GM18868 (cell line): ENCODE data around the gene ZNRF1.
"Not testable (repeated sequence)": the region's sequence is repeated elsewhere in the genome, so short reads cannot be mapped to it uniquely, and the experiment has no call there.

ENCODE experiments used
- ATAC-seq: cut with Tn5 transposase; IDR thresholded peaks from one replicate; pipeline ENCODE4 v1.9.1; 2021; ENCODE audit warnings: mild to moderate bottlenecking, moderate library complexity; ENCODE audit not compliant: unreplicated experiment

ZNRF1 gene

GRCh38 chr16:75000481-75001081 lies 1.8 kb downstream of the ZNRF1 start:
- ATAC-seq = no peak

GRCh38 chr16:75002474-75002873 lies 3.6 kb downstream of the ZNRF1 start:
- ATAC-seq = no peak

- no peak for ATAC-seq
Observed at GRCh38 chr16:75003931-75004330, 5.1 kb downstream of the ZNRF1 start.

DNA sequence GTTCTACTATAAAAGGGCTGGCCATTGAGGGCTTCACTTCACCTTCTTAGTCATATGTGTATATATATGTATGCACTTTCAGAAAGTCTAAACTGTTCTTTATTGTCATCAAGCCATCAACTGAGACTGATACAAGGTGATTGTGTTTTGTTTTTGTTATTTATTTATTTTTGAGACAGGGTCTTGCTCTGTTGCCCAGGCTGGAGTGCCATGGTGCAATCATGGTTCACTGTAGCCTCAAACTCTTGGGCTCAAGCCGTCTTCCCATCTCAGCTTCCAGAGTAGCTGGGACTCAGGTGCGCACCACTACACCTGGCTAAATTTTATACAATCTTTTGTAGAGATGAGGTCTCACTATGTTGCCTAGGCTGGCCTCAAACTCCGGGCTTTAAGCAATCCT lies 5.6 kb downstream of the ZNRF1 start:
- ATAC-seq = no peak

- no peak for ATAC-seq
Observed at GRCh38 chr16:75005697-75006096, 6.9 kb downstream of the ZNRF1 start.

DNA sequence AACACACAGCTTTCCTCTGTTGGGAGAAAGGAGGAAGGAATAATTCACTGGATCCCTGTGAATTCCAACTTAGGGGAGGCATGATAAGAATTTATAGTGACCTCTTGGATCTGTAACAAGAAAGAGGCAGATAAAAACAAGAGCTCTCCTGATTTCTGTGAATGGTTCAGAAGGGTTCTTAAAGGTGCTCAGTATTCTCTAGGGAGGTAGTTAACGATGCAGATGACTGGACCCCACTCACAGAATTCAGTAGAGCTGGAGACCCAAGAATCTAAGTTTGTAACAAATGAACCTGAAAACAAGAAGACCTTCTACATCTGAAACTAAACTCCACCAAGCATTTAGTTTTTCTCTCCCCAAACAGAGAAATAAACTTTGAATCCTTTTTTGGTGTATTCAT lies 8.6 kb downstream of the ZNRF1 start:
- peak; percentile 49 for ATAC-seq

GRCh38 chr16:75010427-75010826 lies 11.6 kb downstream of the ZNRF1 start:
- no peak for ATAC-seq

DNA sequence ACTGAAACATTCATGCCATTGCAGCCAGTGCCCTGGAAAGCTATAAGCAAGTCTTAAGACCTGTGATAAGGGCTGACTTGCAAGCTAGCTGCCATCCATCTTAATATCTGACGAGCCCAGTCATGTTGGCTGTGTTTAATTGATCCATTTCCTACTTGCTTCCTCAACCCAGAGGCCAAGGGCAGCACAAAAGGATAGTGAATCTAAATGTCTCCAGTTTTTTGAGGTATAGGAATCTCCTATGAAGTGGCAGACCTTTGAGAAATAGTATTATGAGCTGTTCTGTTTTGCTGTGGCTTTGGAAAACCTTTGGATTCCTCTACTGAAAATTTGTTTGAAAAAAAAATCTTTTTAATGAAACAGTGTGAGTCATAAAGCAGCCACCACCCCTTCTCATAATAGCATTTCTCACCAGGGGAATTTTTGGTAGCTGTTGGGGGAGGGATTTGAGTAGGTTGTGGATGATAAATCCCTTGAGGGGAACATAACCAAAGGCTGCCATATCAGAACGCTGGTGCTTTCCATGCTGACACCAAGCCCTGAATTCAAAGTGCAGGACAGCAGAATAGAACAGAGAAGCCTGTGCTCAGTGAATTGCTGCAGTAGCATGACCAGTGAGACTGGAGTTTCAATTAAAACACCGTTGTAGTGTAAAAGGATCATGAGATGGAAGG lies 12.9 kb downstream of the ZNRF1 start:
- ATAC-seq = peak; percentile 62

DNA sequence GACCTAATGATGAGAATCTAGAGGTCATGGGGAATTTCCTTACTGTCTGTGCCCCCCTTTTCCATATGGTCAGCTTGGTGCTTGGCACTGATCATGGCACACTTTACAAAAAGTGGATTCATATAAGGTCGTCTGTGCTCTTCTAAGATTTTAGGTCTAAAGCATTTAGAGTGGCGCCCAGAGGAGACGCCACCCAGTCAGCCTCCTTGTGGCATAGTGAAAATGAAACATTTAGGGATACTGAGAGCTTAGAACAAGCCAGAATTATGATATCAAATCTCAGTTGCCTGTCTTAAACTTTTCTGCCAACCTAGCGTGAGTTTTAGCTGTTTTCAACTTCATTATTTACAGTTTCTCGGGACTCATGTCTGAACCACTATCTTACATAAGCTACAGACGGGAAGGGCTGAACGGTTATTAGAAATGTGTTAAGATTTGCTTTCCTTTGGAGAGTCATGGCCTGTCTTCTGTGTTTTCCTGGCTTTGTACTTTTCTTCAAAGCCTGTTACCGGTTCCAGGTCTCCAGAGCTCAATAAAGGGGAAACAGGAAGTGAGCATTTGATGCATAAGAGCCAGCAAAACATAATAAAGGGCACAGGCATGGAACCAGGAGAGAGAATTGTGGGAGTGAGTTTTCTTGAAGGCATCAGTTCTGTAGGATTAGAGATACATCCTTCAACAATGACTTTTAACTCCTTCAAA lies 13.7 kb downstream of the ZNRF1 start:
- peak; percentile 12 for ATAC-seq

GRCh38 chr16:75013123-75013522 lies 14.3 kb downstream of the ZNRF1 start:
- not testable (repeated sequence) for ATAC-seq

- ATAC-seq = no peak
Observed at GRCh38 chr16:75014318-75014717, 15.5 kb downstream of the ZNRF1 start.

DNA sequence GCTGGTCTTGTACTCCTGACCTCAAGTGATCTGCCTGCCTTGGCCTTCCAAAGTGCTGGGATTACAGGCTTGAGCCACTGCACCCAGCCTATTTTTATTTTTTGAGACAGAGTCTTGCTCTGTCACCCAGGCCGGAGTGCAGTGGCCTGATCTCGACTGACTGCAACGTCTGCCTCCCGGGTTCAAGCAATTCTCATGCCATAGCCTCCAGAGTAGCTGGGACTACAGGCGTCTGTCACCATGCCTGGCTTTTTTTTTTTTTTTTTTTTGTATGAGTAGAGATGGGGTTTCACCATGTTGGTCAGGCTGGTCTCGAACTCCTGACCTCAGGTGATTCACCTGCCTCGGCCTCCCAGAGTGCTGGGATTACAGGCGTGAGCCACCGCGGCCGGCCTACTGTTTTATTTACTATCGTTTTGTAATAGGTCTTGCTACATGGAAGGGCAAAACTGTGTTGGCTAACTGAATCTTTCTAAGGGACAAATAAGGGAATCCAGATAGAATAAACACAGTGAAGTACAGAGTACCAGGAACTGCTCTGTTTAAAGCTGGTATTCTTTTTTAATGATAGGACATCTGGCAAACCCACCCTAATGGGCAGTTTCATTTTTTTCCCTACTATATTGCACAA lies 17.7 kb downstream of the ZNRF1 start:
- not testable (repeated sequence) for ATAC-seq

DNA sequence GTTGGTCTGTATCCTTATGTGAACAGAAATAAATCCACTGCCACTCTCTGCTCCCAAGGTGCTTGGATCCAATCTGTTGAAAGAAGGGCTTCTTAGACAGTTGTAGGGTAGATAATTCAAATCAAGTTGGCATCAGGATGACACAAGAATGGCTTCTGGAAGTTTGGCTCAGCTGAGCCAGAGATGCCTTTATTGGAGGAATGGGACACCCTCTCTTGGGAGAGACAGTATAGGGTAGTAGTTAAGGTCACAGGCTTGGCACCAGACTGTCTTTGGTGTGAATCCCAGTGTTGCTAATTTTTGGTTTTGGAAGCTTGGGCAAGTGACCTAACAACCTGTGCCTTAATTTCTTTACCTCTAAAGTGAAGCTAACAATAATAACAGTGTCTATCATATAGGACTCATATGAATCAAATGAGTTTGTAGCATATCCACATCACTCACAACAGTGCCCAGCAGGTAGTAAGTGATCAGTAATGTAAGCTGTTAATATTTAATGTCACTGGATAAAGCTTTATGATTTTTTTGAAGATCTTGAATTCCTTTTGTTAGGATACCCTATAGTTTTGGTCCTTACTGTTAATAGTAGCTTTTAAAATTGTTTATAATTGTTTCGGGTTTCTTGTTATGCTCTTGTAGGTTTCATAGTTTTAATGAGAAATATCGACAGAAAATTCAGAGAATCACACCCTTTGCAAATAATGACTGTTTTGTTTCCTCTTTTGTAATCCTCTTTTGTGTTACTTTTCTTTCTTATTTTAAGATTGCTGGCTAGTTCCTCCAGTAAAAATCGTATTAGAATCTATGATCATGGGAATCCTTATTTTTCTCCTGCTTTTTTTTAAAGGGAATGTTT lies 19.1 kb downstream of the ZNRF1 start:
- no peak for ATAC-seq

- ATAC-seq = peak; percentile 74
Observed at GRCh38 chr16:75019007-75019406, 20.2 kb downstream of the ZNRF1 start.

- ATAC-seq = no peak
Observed at GRCh38 chr16:75019586-75019985, 20.8 kb downstream of the ZNRF1 start.

GRCh38 chr16:75021410-75021809 lies 22.6 kb downstream of the ZNRF1 start:
- no peak for ATAC-seq

- no peak for ATAC-seq
Observed at GRCh38 chr16:75022567-75022966, 23.7 kb downstream of the ZNRF1 start.

DNA sequence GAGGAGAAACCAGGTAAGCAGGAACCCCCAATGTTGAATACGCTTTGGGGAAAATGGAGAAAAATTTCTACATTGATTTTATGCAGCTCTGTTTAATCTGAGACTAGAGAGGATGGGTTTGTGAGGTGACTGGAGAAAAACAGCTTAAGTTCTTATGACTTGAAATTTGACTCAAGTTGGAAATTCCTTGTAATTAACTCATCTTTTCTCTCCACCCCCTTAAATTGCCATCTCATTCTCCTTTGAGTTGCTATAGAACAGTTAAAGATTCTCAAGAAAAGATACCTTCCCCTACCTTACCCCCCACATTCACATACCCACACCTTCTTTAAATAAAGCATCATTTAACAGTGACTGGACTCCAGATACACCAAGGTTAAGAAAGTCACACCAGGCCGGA lies 24.2 kb downstream of the ZNRF1 start:
- ATAC-seq = no peak

DNA sequence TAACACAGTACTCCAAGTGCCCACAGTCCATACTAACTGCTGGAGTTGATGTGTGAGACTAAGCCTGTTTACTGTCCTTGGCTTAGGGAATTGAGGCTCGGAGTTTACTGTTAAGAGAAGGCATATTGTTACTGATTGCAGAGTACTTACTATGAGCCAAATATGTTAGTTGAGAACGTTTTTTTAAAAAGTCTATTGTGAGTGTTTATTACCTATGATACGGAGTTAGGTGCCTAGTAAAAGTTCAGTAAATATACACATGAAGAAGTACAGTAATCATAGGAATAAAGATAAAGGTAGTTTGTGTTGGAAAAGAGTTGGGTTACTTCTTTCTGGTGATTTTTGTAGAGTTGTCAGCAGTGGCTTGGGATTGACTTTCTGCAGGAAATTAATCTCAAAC lies 25.4 kb downstream of the ZNRF1 start:
- ATAC-seq = no peak

DNA sequence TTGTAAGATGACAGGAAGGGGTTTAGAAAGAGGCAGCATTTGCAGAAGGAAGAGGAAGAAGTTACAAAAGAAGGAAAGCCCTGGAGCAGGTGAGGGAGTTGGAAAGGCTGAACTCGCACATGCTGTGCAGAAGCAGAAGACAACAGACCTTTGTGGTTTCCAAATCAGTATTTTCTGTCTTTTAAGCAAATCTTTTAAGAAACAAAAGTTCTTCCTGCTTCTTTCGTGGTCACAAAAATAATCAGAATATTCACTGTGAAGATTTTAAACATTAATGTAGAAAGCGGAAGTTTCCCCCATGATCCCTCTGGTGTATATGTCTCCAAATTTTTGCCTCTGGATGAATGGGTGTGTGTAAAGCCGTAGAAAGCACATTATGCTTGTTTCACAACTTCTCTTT lies 25.8 kb downstream of the ZNRF1 start:
- no peak for ATAC-seq

GRCh38 chr16:75025761-75026160 lies 26.9 kb downstream of the ZNRF1 start:
- no peak for ATAC-seq
